ENCODE data around the gene TBC1D30. TPM values are rescaled to one million over a fixed set of nuclear protein-coding genes. Genes with fewer than 3 reads are reported as not detected.

The TBC1D30 gene
- total RNA-seq, 1 donor from 2014 or later, result 53.0 TPM

DNA sequence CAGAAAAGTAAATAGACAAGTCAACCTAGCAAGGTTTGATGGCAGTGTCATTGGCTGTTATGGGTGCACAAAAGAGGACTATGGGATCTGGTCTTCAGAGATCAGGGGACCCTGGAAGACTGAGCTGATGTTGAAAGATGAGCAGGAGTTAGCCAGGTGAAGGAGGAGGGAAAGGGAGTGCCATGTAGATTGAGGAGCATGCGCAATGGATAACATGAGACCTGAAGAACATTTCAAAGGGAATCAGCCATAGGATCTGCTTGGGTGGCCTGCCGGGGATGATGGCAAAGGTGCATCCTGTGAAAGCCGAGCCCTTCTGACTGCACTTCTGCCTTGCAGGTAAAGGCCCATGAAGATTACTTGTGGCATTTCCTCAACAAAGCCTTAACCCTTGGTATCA, 90.8 kb downstream of the TBC1D30 start:
- Histone ChIP-seq H3K4me3 (no peak overlapping the region), H3K36me3 (no peaks in the 10 kb centered on the region), H3K9me3 (no peaks in the 10 kb centered on the region), H3K27ac (no peak overlapping the region), H3K4me1 (no peaks in the 10 kb centered on the region), H3K27me3 (no peaks in the 10 kb centered on the region)
- intact Hi-C loops (cut with DNase I), result no loop called here
- TF ChIP-seq, protein P1, sequence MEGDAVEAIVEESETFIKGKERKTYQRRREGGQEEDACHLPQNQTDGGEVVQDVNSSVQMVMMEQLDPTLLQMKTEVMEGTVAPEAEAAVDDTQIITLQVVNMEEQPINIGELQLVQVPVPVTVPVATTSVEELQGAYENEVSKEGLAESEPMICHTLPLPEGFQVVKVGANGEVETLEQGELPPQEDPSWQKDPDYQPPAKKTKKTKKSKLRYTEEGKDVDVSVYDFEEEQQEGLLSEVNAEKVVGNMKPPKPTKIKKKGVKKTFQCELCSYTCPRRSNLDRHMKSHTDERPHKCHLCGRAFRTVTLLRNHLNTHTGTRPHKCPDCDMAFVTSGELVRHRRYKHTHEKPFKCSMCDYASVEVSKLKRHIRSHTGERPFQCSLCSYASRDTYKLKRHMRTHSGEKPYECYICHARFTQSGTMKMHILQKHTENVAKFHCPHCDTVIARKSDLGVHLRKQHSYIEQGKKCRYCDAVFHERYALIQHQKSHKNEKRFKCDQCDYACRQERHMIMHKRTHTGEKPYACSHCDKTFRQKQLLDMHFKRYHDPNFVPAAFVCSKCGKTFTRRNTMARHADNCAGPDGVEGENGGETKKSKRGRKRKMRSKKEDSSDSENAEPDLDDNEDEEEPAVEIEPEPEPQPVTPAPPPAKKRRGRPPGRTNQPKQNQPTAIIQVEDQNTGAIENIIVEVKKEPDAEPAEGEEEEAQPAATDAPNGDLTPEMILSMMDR (IDR thresholded peaks at IDR 0.05), result no peak
- no peak for DNase-seq (ENCODE audit: low spot score in 2 of 2)

DNA sequence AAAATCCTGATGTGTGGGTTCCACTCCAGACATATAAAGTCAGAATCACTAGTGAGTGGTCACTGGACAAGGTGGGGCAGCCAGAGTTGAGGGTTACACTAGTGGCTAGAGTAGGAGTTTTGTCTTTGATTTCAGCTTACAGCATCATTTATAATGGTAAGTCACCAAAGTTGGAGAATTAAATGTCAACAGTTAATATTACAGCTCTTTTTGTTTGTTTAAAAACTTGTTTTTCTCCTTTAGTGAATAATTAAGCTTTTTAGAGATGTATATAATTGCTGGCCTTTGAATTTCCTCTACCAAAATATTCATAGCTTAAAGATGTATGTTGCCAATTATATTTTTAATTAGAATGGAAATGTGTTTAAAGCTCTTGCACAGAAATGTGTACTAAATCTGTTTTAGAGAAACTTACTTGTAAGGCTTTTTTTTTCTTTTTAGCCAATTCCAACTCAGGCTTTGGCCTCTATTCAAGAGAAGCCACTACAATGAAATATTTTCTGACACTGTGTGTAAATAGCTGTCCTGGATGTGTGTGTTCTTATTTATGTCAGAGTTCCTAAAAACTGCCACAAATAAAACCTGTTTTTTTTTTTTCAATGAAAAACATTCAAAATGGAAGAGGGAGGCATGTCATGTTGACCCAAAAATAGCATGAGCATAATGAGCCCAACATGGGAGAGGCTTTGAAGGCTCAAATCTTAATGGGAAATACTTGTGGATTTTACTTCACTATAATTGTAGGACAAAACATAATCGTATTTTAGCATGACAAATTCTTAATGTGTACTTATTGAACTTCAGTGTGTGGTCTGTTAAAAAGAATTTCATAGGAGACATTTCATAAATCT, 92.2 kb downstream of the TBC1D30 start:
- Histone ChIP-seq H3K9me3 (no peaks in the 10 kb centered on the region), H3K4me1 (no peaks in the 10 kb centered on the region), H3K4me3 (no peak overlapping the region), H3K36me3 (no peaks in the 10 kb centered on the region), H3K27ac (no peak overlapping the region), H3K27me3 (no peaks in the 10 kb centered on the region)
- intact Hi-C loops (cut with DNase I), result no loop called here
- DNase-seq (ENCODE audit: low spot score in 2 of 2), result no peak
- TF ChIP-seq, protein P1 (IDR thresholded peaks at IDR 0.05), result no peak

DNA sequence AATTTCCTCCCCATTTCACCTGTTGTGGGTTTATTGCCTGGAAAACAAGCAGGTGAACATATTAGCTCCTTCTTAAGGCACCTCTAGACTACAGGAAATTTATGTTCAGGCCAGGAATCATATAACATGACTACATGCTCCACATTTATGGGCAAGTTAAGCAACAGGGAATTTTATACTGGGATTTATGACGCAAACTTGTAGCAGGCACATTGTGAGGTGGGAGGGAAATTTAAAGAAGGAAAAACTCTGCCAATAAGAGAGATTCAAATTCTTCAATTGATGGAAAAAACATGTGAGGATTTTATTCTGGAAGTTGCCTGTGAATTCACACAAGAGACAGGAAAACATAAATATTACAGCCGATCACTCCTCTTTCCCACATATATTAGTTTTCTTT, 93.9 kb downstream of the TBC1D30 start:
- TF ChIP-seq, protein P1 (IDR thresholded peaks at IDR 0.05), result no peak
- intact Hi-C loops (cut with DNase I), result no loop called here
- no peak for DNase-seq (ENCODE audit: low spot score in 2 of 2)

DNA sequence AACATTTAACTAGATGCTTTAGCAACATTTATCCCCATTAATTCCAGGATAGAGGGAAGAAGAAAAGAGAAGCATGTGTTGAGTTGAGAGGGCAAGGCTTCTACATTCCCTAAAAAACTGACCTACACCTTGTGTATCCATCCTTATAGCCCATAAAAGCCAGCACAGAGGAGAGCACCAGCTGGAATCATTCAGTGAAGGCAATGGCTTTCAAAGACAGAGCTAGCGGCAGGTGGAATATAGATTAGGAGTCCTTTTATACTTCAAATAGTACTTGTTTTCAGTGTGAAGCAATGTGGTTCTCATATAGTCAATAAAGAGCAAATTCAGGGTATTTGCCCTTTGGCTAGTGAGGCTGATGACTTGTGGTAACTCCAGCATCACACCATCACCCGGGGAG, 94.4 kb downstream of the TBC1D30 start:
- Histone ChIP-seq H3K4me3 (no peak overlapping the region), H3K9me3 (no peaks in the 10 kb centered on the region), H3K27ac (no peak overlapping the region), H3K4me1 (no peaks in the 10 kb centered on the region), H3K27me3 (no peaks in the 10 kb centered on the region), H3K36me3 (no peaks in the 10 kb centered on the region)
- intact Hi-C loops (cut with DNase I), result no loop called here
- TF ChIP-seq, protein P1 (IDR thresholded peaks at IDR 0.05), result no peak
- DNase-seq (ENCODE audit: low spot score in 2 of 2), result no peak

More for the DNA sequence above, 93.9 kb downstream of the TBC1D30 start:
- Histone ChIP-seq H3K4me3 (no peak overlapping the region), H3K9me3 (no peaks in the 10 kb centered on the region), H3K36me3 (no peaks in the 10 kb centered on the region), H3K27me3 (no peaks in the 10 kb centered on the region), H3K4me1 (no peaks in the 10 kb centered on the region), H3K27ac (no peak overlapping the region)

DNA sequence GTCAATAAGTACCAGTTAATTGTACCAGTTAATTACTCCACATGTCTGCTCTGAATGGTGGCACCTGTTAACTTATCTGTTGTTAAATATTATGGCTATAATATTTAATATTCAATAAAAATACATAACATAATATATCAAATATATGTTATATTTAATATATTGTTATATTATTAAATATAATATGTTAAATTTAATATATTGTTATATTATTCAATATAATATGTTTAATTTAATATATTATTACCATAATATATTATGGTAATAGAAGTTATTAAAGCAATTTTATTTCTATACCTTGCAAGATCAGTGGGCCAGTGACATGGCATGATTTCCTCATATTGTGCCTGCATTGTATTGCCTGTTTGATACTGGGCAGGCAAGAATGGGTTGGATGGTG, 98.4 kb downstream of the TBC1D30 start:
- Histone ChIP-seq H3K36me3 (no peaks in the 10 kb centered on the region), H3K9me3 (no peaks in the 10 kb centered on the region), H3K27ac (no peak overlapping the region), H3K27me3 (no peaks in the 10 kb centered on the region), H3K4me3 (no peak overlapping the region), H3K4me1 (no peaks in the 10 kb centered on the region)
- DNase-seq (ENCODE audit: low spot score in 2 of 2), result no peak
- TF ChIP-seq, protein P1 (IDR thresholded peaks at IDR 0.05), result no peak
- intact Hi-C loops (cut with DNase I), result no loop called here
